HepG2 (cell line): Measurements from ENCODE around the gene NKX6-2. TPM values are rescaled to one million over a fixed set of nuclear protein-coding genes. Genes with fewer than 3 reads are reported as not detected.

ENCODE experiments used
- ATAC-seq: fragments of 200-7000 bp; cut with Tn5 transposase; 3 replicates; pipeline ENCODE4 v1.9.1; 2020; ENCODE audit warnings: mild to moderate bottlenecking, moderate library complexity
- BruUV-seq: library from RNA; stranded (reverse); fragments of 400-500 nt; replicated peaks from 2 replicates; lab custom pipeline; 2021; lab: Mats Ljungman, UMichigan
- CTCF ChIA-PET: fragments of 300-600 bp; formaldehyde crosslinking; extraction: SDS; loops from one replicate; lab custom pipeline; 2021; ENCODE audit warnings: low total read pairs, inconsistent platforms, low intra/inter-chr PET ratio; lab: Yijun Ruan, JAX
- POLR2A ChIA-PET: fragments of 350-600 bp; sonication (Branson Sonifier 250); formaldehyde crosslinking; loops from one replicate; lab custom pipeline; 2020; ENCODE audit warnings: antibody characterized with exemption, inconsistent platforms; lab: Yijun Ruan, JAX
- DNase-seq: peaks from one replicate; pipeline ENCODE4 v3.0.0-alpha.2; 2015; ENCODE audit warnings: low spot score
- FAIRE-seq: peaks from 3 replicates; lab custom pipeline; 2011; peaks lifted over from hg19 to GRCh38; lab: Jason Lieb, UNC
- H2AFZ ChIP-seq: one replicate; pipeline ENCODE4 v1.6.1; 2011; ENCODE audit warnings: low read length, inconsistent platforms
- H3K27ac ChIP-seq: fragments of 300-600 bp; 3 replicates; pipeline ENCODE4 v1.8.0; 2011; ENCODE audit warnings: mixed run types, mild to moderate bottlenecking, mixed read lengths, low read length, inconsistent platforms; ENCODE audit not compliant: insufficient read depth; ENCODE audit errors: extremely low read length
- H3K27me3 ChIP-seq, 2 experiments: fragments of 200-600 bp in 1 of 2; 2 replicates in 1 of 2; 3 replicates in 1 of 2; pipeline versions ENCODE4 v1.6.0 to v1.8.0; 2011; ENCODE audit warnings: low read length in 2 of 2, mild to moderate bottlenecking in 2 of 2, moderate library complexity in 2 of 2, inconsistent platforms in 1 of 2; ENCODE audit not compliant: insufficient read depth in 2 of 2, control insufficient read depth in 1 of 2
- H3K36me3 ChIP-seq, 2 experiments: fragments of 200-600 bp in 1 of 2; replicated peaks in 1 of 2; 2 replicates in 1 of 2; 3 replicates in 1 of 2; pipeline versions ENCODE4 v1.5.1 to v1.8.0; 2011; ENCODE audit warnings: low read length in 2 of 2, inconsistent platforms in 1 of 2; ENCODE audit not compliant: insufficient read depth in 2 of 2, control insufficient read depth in 1 of 2
- H3K4me1 ChIP-seq: 2 replicates; pipeline ENCODE4 v1.5.1; 2012; ENCODE audit warnings: low read length, inconsistent platforms; ENCODE audit not compliant: insufficient read depth
- H3K4me2 ChIP-seq: 2 replicates; pipeline ENCODE4 v1.6.0; 2011; ENCODE audit warnings: low read depth, low read length, inconsistent platforms
- H3K4me3 ChIP-seq, 3 experiments: fragments of 200-600 bp in 1 of 3; sonication (generic), shearing (Covaris generic) in 1 of 3; replicated peaks in 1 of 3; 2 replicates each; pipeline ENCODE4 v1.5.1; 2011 to 2016; ENCODE audit warnings: low read length in 3 of 3, inconsistent platforms in 2 of 3, low read depth in 2 of 3, mild to moderate bottlenecking in 2 of 3, control low read depth in 1 of 3, mixed read lengths in 1 of 3; ENCODE audit not compliant: insufficient read depth in 1 of 3
- H3K79me2 ChIP-seq: one replicate; pipeline ENCODE4 v1.6.1; 2011; ENCODE audit warnings: low read length, inconsistent platforms; ENCODE audit not compliant: insufficient read depth
- H3K9ac ChIP-seq: 2 replicates; pipeline ENCODE4 v1.6.0; 2011; ENCODE audit warnings: mild to moderate bottlenecking, low read depth, low read length, inconsistent platforms; ENCODE audit not compliant: insufficient read depth
- H3K9me3 ChIP-seq: 2 replicates; pipeline ENCODE4 v1.5.1; 2012; ENCODE audit warnings: mild to moderate bottlenecking, low read length
- H4K20me1 ChIP-seq: 2 replicates; pipeline ENCODE4 v1.6.0; 2011; ENCODE audit warnings: inconsistent platforms, mild to moderate bottlenecking, low read length, moderate library complexity; ENCODE audit not compliant: insufficient read depth
- POLR2AphosphoS5 ChIP-seq: IDR thresholded peaks from 2 replicates; pipeline ENCODE4 v1.6.1; 2012; ENCODE audit warnings: low read depth, low read length
- ZBTB21 ChIP-seq: sonication (generic); formaldehyde crosslinking; IDR thresholded peaks from 2 replicates; pipeline ENCODE4 v1.4.0; 2020; ENCODE audit warnings: missing genetic modification reagents
- ZBTB39 ChIP-seq: sonication (generic); formaldehyde crosslinking; IDR thresholded peaks from 2 replicates; pipeline ENCODE4 v1.5.0; 2020; ENCODE audit warnings: missing genetic modification reagents
- ZNF318 ChIP-seq: sonication (generic); formaldehyde crosslinking; IDR thresholded peaks from 2 replicates; pipeline ENCODE4 v1.4.0; 2020; ENCODE audit warnings: mild to moderate bottlenecking, missing genetic modification reagents
- ZNF839 ChIP-seq: sonication (generic); formaldehyde crosslinking; IDR thresholded peaks from 2 replicates; pipeline ENCODE4 v1.4.0; 2020; ENCODE audit warnings: missing genetic modification reagents, mild to moderate bottlenecking, borderline replicate concordance
- WGBS: methylation state at CpG from one replicate; pipeline ENCODE4 v1.1.6; 2017; ENCODE audit warnings: low lambda C conversion rate; 5-methylcytosine and 5-hydroxymethylcytosine counted together
- in situ Hi-C: cut with HindIII; loops from 2 replicates; pipeline ENCODE4 v1.10.0; 2017; ENCODE audit warnings: low pct_unique_long_range_greater_than_20kb; ENCODE audit not compliant: extremely low pct_ligation_motif_present
- intact Hi-C: fragments of 100-400 bp; cut with micrococcal nuclease; formaldehyde crosslinking; loops from one replicate; pipeline ENCODE4 v1.10.0; 2022; ENCODE audit not compliant: unreplicated experiment
- polyA plus RNA-seq, 8 experiments: library from polyadenylated mRNA; depleted of rRNA in 3 of 8; stranded (reverse) in 7 of 8; unstranded in 1 of 8; fragments of >200 nt; fragmentation: Illumina TruSeq in 4 of 8; extraction: Trizol in 4 of 8; gene quantifications; 2 replicates each; pipeline versions ENCODE4 v1.2.1 to v1.2.3, GENCODE V29; 2011 to 2016; ENCODE audit warnings: low read depth in 4 of 8, missing spikeins in 1 of 8, mixed read lengths in 1 of 8; ENCODE audit not compliant: insufficient read depth in 1 of 8
- total RNA-seq, 5 experiments: library from RNA; depleted of rRNA; stranded (reverse); fragments of >200 nt; fragmentation: Illumina TruSeq; extraction: Trizol; gene quantifications; 2 replicates each; pipeline ENCODE4 v1.2.3, GENCODE V29; 2016; ENCODE audit warnings: low read depth in 1 of 5

NKX6-2 gene
- total and polyA plus RNA-seq, 2 of the 13 experiments (the other 11 are each of a cell fraction or from before 2014, with no cell fraction given): not detected

GRCh38 chr10:132735923-132736391 is 50.0 kb downstream of the NKX6-2 start (continued):
- TF ChIP-seq ZNF318 (CRISPR knock-in tag) (no peak), ZBTB21 (CRISPR knock-in tag) (no peak)

- POLR2A ChIA-PET: no interaction called here
- no peaks in the 10 kb centered on the region for H3K27me3 ChIP-seq
- TF ChIP-seq ZBTB39 (CRISPR knock-in tag): no peak
- no peak for TF ChIP-seq POLR2AphosphoS5
- TF ChIP-seq ZNF839 (CRISPR knock-in tag): no peak
- 95% methylated on average over 13 of the region's 19 CpGs for WGBS
- no peak overlapping the region for H2AFZ ChIP-seq
- H3K79me2 ChIP-seq: no peaks in the 10 kb centered on the region
- H3K9me3 ChIP-seq: no peaks in the 10 kb centered on the region
- no peaks in the 10 kb centered on the region for H4K20me1 ChIP-seq
- H3K27ac ChIP-seq: no peak overlapping the region
- intact Hi-C loops: no loop called here
- CTCF ChIA-PET: no interaction called here
- peaks cover 4% of the 10 kb centered on the region for H3K4me1 ChIP-seq
- BruUV-seq: no TSS peak
- H3K36me3 ChIP-seq: peaks cover 0 to 5% of the 10 kb centered on the region in 2 experiments; a peak in 1 of 5 replicates
- no peak overlapping the region for H3K4me3 ChIP-seq
- FAIRE-seq: no peak
- no peak overlapping the region for H3K4me2 ChIP-seq
- DNase-seq: no peak
- in situ Hi-C loops: no loop called here
- ATAC-seq: no peak
- H3K9ac ChIP-seq: no peak overlapping the region
Observed at GRCh38 chr10:132735341-132735775, 50.6 kb downstream of the NKX6-2 start.
